K562 (cell line): Measurements from ENCODE around the gene RUSC1. TPM values are rescaled to one million over a fixed set of nuclear protein-coding genes. Genes with fewer than 3 reads are reported as not detected.

Experiments used
- CHD4 ChIP-seq: fragments of 200-600 bp; sonication (generic); IDR thresholded peaks from 3 replicates; pipeline ENCODE4 v1.6.1; 2012; ENCODE audit warnings: low read depth, mild to moderate bottlenecking, mixed read lengths, low read length, inconsistent platforms; ENCODE audit not compliant: insufficient read depth, insufficient replicate concordance, poor library complexity, severe bottlenecking
- E2F3 ChIP-seq: fragments of 250-450 bp; sonication (Bioruptor Pico); IDR thresholded peaks from 2 replicates; pipeline ENCODE4 v1.4.0; 2020; ENCODE audit warnings: mild to moderate bottlenecking
- FOXK1 ChIP-seq: sonication (generic); formaldehyde crosslinking; IDR thresholded peaks from 2 replicates; pipeline ENCODE4 v1.8.0; 2022; ENCODE audit warnings: missing genetic modification reagents, mild to moderate bottlenecking, borderline replicate concordance
- GMEB1 ChIP-seq: fragments of 250-450 bp; sonication (Bioruptor Pico); IDR thresholded peaks from 2 replicates; pipeline ENCODE4 v1.4.0; 2020; ENCODE audit warnings: mild to moderate bottlenecking
- HINFP ChIP-seq: fragments of 450-650 bp; conservative IDR thresholded peaks from 2 replicates; pipeline ENCODE4 v1.6.1; 2016; ENCODE audit warnings: missing genetic modification characterization, low read depth, mild to moderate bottlenecking, control low read depth, missing compliant biosample characterization
- HOMEZ ChIP-seq: fragments of 250-450 bp; sonication (Bioruptor Pico); IDR thresholded peaks from 2 replicates; pipeline ENCODE4 v1.4.0; 2020; ENCODE audit warnings: mild to moderate bottlenecking, moderate library complexity
- KDM4B ChIP-seq, 2 experiments: fragments of 450-650 bp in 1 of 2; sonication (generic) in 1 of 2; IDR thresholded peaks; 2 replicates each; pipeline ENCODE4 v1.6.1; 2016 to 2017; ENCODE audit warnings: borderline replicate concordance in 2 of 2, antibody characterized with exemption in 1 of 2, low read depth in 1 of 2, mild to moderate bottlenecking in 1 of 2
- L3MBTL2 ChIP-seq: fragments of 450-650 bp; IDR thresholded peaks from 2 replicates; pipeline ENCODE4 v1.6.1; 2016; ENCODE audit warnings: mild to moderate bottlenecking, moderate library complexity
- PCBP2 ChIP-seq: fragments of 200-400 bp; formaldehyde crosslinking; IDR thresholded peaks from 2 replicates; pipeline ENCODE4 v1.6.1; 2018; ENCODE audit warnings: low read length, low read depth, mild to moderate bottlenecking, moderate library complexity; ENCODE audit not compliant: poor library complexity, severe bottlenecking
- PHF8 ChIP-seq: fragments of 200-600 bp; sonication (generic); IDR thresholded peaks from 2 replicates; pipeline ENCODE4 v1.6.1; 2012; ENCODE audit warnings: mixed run types, mild to moderate bottlenecking, inconsistent platforms, low read length, moderate library complexity, borderline replicate concordance
- POLR2G ChIP-seq: fragments of 200-400 bp; formaldehyde crosslinking; IDR thresholded peaks from 2 replicates; pipeline ENCODE4 v1.6.1; 2017; ENCODE audit warnings: low read depth, mild to moderate bottlenecking, antibody characterized with exemption, low read length, moderate library complexity
- RBBP5 ChIP-seq: fragments of 200-600 bp; sonication (generic); IDR thresholded peaks from 2 replicates; pipeline ENCODE4 v1.6.1; 2012; ENCODE audit warnings: borderline replicate concordance, mild to moderate bottlenecking, low read length, control low read depth, inconsistent platforms; ENCODE audit not compliant: insufficient read depth, poor library complexity, severe bottlenecking
- TARDBP ChIP-seq: fragments of 450-650 bp; IDR thresholded peaks from 2 replicates; pipeline ENCODE4 v1.6.1; 2016
- TBL1XR1 ChIP-seq, 2 experiments: IDR thresholded peaks; 2 replicates each; pipeline ENCODE4 v1.6.1; 2012; ENCODE audit warnings: improper control_type of control experiment in 2 of 2, low read length in 2 of 2, mild to moderate bottlenecking in 1 of 2
- ZNF146 ChIP-seq: IDR thresholded peaks from one replicate; pipeline ENCODE4 v1.6.1; 2018; ENCODE audit warnings: missing compliant biosample characterization; ENCODE audit not compliant: unreplicated experiment
- ZNF263 ChIP-seq: sonication (generic); formaldehyde crosslinking; IDR thresholded peaks from 2 replicates; pipeline ENCODE4 v1.8.0; 2022; ENCODE audit warnings: mild to moderate bottlenecking, missing genetic modification reagents, borderline replicate concordance
- ZNF655 ChIP-seq: fragments of 250-450 bp; sonication (Bioruptor Pico); IDR thresholded peaks from 2 replicates; pipeline ENCODE4 v1.5.0; 2021
- polyA plus RNA-seq, 8 experiments: library from polyadenylated mRNA; depleted of rRNA in 4 of 8; stranded (reverse) in 5 of 8; unstranded in 3 of 8; fragments of >200 nt; fragmentation: Nextera tagmentation in 2 of 8; fragmentation: Illumina TruSeq in 1 of 8; extraction: Ambion mirVana in 2 of 8; extraction: Trizol in 1 of 8; gene quantifications; 2 replicates each; pipeline versions ENCODE4 v1.2.1 to v1.2.3, GENCODE V29; 2011 to 2014; ENCODE audit warnings: inconsistent platforms in 1 of 8, missing spikeins in 1 of 8
- total RNA-seq, 7 experiments: library from RNA; depleted of rRNA in 6 of 7; stranded (reverse); fragments of >200 nt in 6 of 7; fragmentation: Illumina TruSeq in 2 of 7; extraction: Trizol in 2 of 7; gene quantifications; 2 replicates each; pipeline versions ENCODE4 v1.2.1 to v1.2.3, GENCODE V29; 2011 to 2021; ENCODE audit warnings: low replicate concordance in 1 of 7
- TF ChIP-seq, protein P1 (sequence below): sonication (generic); IDR thresholded peaks from 2 replicates; pipeline ENCODE4 v1.6.1; 2016

The RUSC1 gene
- total and polyA plus RNA-seq, 9 of the 15 experiments (the other 6 are each of a cell fraction or from before 2014, with no cell fraction given), result 5.7 to 68.3 (median 33.6) TPM

- TF ChIP-seq ZNF263 (CRISPR knock-in tag) (no peak), PCBP2 (no peak), E2F3 (CRISPR knock-in tag) (peak; percentile 92), TBL1XR1 (IDR thresholded peaks at IDR 0.05; ENCODE audit: low read length in 2 of 2) (no peak), CHD4 (no peak), POLR2G (peak; percentile 63; the same call in 1 of the 2 replicates), KDM4B (IDR thresholded peaks at IDR 0.05; ENCODE audit: borderline replicate concordance in 2 of 2, low read depth in 1 of 2) (no peak), ZNF655 (CRISPR knock-in tag) (no peak), GMEB1 (CRISPR knock-in tag) (0 out of 2 replicates have a peak, but pooled peaks have one; percentile 19), ZNF146 (CRISPR knock-in tag) (no peak), HINFP (tag) (no peak), HOMEZ (CRISPR knock-in tag) (no peak), TARDBP (0 out of 2 replicates have a peak, but pooled peaks have one; percentile 35), L3MBTL2 (peak; percentile 95), PHF8 (peak; percentile 46; the same call in 1 of the 2 replicates), FOXK1 (no peak), RBBP5 (peak; percentile 51)
- TF ChIP-seq, protein P1, sequence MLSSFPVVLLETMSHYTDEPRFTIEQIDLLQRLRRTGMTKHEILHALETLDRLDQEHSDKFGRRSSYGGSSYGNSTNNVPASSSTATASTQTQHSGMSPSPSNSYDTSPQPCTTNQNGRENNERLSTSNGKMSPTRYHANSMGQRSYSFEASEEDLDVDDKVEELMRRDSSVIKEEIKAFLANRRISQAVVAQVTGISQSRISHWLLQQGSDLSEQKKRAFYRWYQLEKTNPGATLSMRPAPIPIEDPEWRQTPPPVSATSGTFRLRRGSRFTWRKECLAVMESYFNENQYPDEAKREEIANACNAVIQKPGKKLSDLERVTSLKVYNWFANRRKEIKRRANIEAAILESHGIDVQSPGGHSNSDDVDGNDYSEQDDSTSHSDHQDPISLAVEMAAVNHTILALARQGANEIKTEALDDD, result no peak
Observed at GRCh38 chr1:155277070-155277901, 43.4 kb upstream of the RUSC1 start, which contains the start of gene HCN3 (continued).
